NCI-H748 treated with DMSO at 0.1 percent for 48 hours (cell line): ENCODE measurements around the gene CDX2.

ENCODE experiments used
- DNase-seq: peaks from one replicate; lab custom pipeline; 2025; lab: John Stamatoyannopoulos, UW

CDX2 gene

GRCh38 chr13:27979001-27979643 lies 10.0 kb upstream of the CDX2 start:
- DNase-seq, result no peak

GRCh38 chr13:27978301-27978968 lies 9.3 kb upstream of the CDX2 start:
- no peak for DNase-seq

GRCh38 chr13:27977476-27978300 lies 8.6 kb upstream of the CDX2 start:
- no peak for DNase-seq

GRCh38 chr13:27976362-27977091 lies 7.4 kb upstream of the CDX2 start:
- DNase-seq, result no peak

GRCh38 chr13:27975564-27976361 lies 6.6 kb upstream of the CDX2 start:
- DNase-seq, result no peak

GRCh38 chr13:27973961-27974662 lies 5.0 kb upstream of the CDX2 start:
- no peak for DNase-seq

GRCh38 chr13:27973291-27973690 lies 4.2 kb upstream of the CDX2 start:
- DNase-seq, result no peak

GRCh38 chr13:27972478-27972820 lies 3.3 kb upstream of the CDX2 start:
- no peak for DNase-seq

GRCh38 chr13:27971776-27972477 lies 2.8 kb upstream of the CDX2 start:
- no peak for DNase-seq

- no peak for DNase-seq
Measured at GRCh38 chr13:27971236-27971645, 2.1 kb upstream of the CDX2 start.

- no peak for DNase-seq
Measured at GRCh38 chr13:27970382-27971235, 1.5 kb upstream of the CDX2 start.

GRCh38 chr13:27969866-27970229 lies 733 bp upstream of the CDX2 start:
- DNase-seq, result no peak

- peak; percentile 75 for DNase-seq
Measured at GRCh38 chr13:27968316-27969081, 616 bp downstream of the CDX2 start.

GRCh38 chr13:27967736-27968315 lies 1.3 kb downstream of the CDX2 start:
- no peak for DNase-seq

- no peak for DNase-seq
Measured at GRCh38 chr13:27967203-27967735, 1.8 kb downstream of the CDX2 start.

- no peak for DNase-seq
Measured at GRCh38 chr13:27966641-27967202, 2.4 kb downstream of the CDX2 start.

GRCh38 chr13:27965740-27966640 lies 3.1 kb downstream of the CDX2 start:
- peak; percentile 45 for DNase-seq
